Measurements from ENCODE around the gene FAM47E.
"Not testable (repeated sequence)": the region's sequence is repeated elsewhere in the genome, so short reads cannot be mapped to it uniquely, and the experiment has no call there.

- TF ChIP-seq CTCF (IDR thresholded peaks at IDR 0.05); EZH2 (IDR thresholded peaks at IDR 0.05; ENCODE audit: borderline replicate concordance, insufficient read depth, low read depth, low read length, poor library complexity, severe bottlenecking): not testable (repeated sequence)
Observed at GRCh38 chr4:76287811-76288210, 36.3 kb downstream of the FAM47E start.
